ENCODE measurements around the gene FOXP1. TPM values are rescaled to one million over a fixed set of nuclear protein-coding genes. Genes with fewer than 3 reads are reported as not detected.

Gene FOXP1
- total RNA-seq, 2 experiments from 2014 or later: 108 to 153 TPM

DNA sequence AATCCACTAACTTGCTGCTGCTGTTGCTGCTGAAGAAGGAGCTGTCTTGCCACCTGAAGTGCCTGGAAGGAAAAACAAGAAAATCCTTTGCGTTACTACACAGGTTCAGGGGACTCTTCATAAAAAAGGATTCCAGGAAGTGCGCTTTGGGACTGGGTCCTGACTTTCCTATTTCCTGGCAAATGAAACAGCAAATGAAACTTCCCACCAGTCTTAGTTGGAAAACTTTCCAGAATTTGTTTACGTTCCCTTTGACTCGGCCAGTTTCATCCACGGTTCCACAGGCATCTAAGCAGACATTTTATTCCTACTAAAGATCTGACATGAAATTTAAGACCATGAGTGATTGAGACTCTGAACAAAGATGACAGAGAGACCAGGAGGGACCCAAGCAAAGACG lies 471.0 kb downstream of the FOXP1 start:
- H3K36me3 Mint-ChIP-seq (ENCODE audit: low read depth): peaks cover 71% of the 10 kb centered on the region
- CTCF ChIA-PET: no interaction called here
- POLR2A ChIA-PET: interaction anchor here (0.9 kb wide), 1 partner anchor 19 kb away, joined by 4 read pairs; no protein-coding TSS in a partner anchor
- no peak for ATAC-seq
- no peaks in the 10 kb centered on the region for H3K27me3 Mint-ChIP-seq
- peaks cover 92% of the 10 kb centered on the region for H3K4me1 Mint-ChIP-seq
- intact Hi-C loops (cut with DNase I, micrococcal nuclease): no loop called here
- peak overlapping the region; percentile 79 for H3K27ac Mint-ChIP-seq
- H3K4me3 Mint-ChIP-seq: no peak overlapping the region
- no peak for DNase-seq
- peaks cover 1% of the 10 kb centered on the region for H3K9me3 Mint-ChIP-seq (ENCODE audit: low read depth)

DNA sequence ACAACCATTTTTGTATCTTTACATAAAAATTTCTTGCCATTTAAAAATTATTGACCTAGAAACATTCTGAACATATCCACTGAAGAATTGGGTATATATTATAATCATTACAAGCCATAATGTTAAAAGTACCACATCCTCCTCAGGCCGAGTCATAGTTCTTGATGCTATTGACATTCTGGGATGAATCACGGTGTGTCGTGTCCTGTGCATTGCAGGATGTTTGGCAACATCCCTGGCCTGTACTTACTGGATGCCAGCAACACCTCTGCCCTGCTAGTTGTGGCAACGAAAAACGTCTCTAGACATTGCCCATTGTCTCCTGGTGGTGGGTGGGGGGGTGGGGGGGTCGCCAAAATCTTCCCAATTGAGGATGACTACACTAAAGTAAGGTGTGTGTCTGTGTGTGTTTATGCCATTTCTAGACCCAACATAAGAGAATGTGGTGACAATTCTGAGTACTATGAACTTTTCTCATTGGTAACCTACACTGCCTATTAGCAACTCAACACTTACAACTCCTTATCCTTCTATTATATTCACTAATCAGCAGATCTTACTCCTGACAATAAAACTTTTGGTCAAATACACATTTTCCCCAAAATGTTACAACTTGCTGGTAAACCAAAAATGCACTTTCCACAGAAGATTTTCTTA lies 471.6 kb downstream of the FOXP1 start:
- POLR2A ChIA-PET: interaction anchor here (0.9 kb wide), 1 partner anchor 20 kb away, joined by 4 read pairs; no protein-coding TSS in a partner anchor
- Mint-ChIP-seq H3K36me3 (ENCODE audit: low read depth) (peaks cover 68% of the 10 kb centered on the region), H3K27ac (peak overlapping the region; percentile 79), H3K27me3 (no peaks in the 10 kb centered on the region), H3K4me3 (no peak overlapping the region), H3K4me1 (peaks cover 91% of the 10 kb centered on the region), H3K9me3 (ENCODE audit: low read depth) (peaks cover 1% of the 10 kb centered on the region)
- DNase-seq: peak; percentile 67
- CTCF ChIA-PET: interaction anchor here (2.5 kb wide), 1 partner anchor 11 kb away, joined by 10 read pairs; no protein-coding TSS in a partner anchor
- intact Hi-C loops (cut with DNase I, micrococcal nuclease): no loop called here
- ATAC-seq: peak; percentile 85

DNA sequence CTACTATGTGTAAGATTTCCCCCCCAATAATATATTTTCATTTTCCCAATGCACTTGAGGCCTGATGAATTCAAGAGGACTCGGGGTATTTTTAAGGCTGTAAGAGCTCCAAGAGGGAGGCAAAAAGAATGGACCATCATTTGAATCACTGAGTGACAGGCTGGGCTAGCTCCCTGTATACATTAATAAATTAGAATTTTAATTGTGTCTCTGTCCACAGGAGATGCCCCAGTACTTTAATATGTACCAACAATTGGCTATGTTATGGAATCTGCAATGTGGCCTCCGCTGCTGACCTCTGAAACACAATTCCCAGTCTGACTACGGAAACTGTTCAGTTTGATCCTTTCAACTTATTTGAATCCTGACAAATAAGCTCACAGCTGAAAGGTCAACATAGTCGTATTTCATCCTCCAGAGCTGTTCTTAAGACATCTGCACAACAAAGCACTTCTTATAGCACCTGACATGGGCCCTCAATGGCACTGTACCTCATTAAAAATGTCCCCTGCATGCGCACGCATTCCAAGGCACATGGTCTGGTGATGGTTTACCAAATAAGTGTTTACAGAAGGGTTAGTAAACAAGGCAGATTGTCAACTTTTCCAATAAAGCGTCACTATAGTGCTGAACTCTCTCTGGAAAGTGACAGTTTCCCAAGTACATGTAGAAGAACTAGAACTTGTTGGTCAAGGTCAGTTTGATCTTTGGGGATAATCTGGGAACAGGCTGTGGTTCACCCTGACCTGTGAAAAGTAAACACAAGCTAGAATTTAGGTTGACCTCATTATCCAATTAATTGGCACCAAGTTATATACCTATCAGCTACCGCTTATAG lies 472.9 kb downstream of the FOXP1 start:
- ChIA-PET CTCF (interaction anchor here (0.5 to 2.5 kb wide), 3 partner anchors 9 to 1362 kb away, joined by 3 to 10 read pairs (median 3); no protein-coding TSS in a partner anchor), POLR2A (interaction anchor here (0.6 kb wide), 1 partner anchor 907 kb away, joined by 3 read pairs; no protein-coding TSS in a partner anchor)
- peaks cover 1% of the 10 kb centered on the region for H3K9me3 Mint-ChIP-seq (ENCODE audit: low read depth)
- no peaks in the 10 kb centered on the region for H3K27me3 Mint-ChIP-seq
- H3K27ac Mint-ChIP-seq: peak overlapping the region; percentile 71
- no peak for ATAC-seq
- H3K36me3 Mint-ChIP-seq (ENCODE audit: low read depth): peaks cover 70% of the 10 kb centered on the region
- no peak for DNase-seq
- H3K4me1 Mint-ChIP-seq: peaks cover 91% of the 10 kb centered on the region
- H3K4me3 Mint-ChIP-seq: no peak overlapping the region
- intact Hi-C loops (cut with DNase I, micrococcal nuclease): no loop called here

DNA sequence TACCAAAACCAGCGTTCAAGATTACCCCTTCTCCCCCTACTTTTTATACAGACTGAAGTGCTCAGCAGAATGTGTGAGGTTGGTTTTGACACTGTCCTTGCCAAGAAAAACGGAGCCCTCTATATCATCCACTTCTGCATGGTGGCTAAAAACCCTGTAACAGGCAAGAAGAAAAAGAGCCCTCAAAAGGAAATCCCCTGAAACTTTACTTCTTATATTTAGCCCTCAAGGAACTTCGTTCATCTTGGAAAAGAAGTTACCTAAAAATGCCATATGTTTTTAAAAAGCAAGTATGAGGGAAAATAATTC lies 473.6 kb downstream of the FOXP1 start:
- no peak for ATAC-seq
- Mint-ChIP-seq H3K27me3 (no peaks in the 10 kb centered on the region), H3K36me3 (ENCODE audit: low read depth) (peaks cover 75% of the 10 kb centered on the region), H3K9me3 (ENCODE audit: low read depth) (peaks cover 1% of the 10 kb centered on the region), H3K4me3 (peak overlapping the region; percentile 7), H3K27ac (peak overlapping the region; percentile 71), H3K4me1 (peaks cover 96% of the 10 kb centered on the region)
- intact Hi-C loops (cut with DNase I, micrococcal nuclease): loop anchor here in 1 of 2 experiments (2.0 kb wide), 1 partner anchor 13 kb away; no protein-coding TSS in a partner anchor
- no peak for DNase-seq
- POLR2A ChIA-PET: interaction anchor here (0.6 kb wide), 1 partner anchor 908 kb away, joined by 3 read pairs; no protein-coding TSS in a partner anchor
- CTCF ChIA-PET: interaction anchor here (1.6 to 2.5 kb wide), 2 partner anchors 8 to 13 kb away, joined by 3 to 10 read pairs; no protein-coding TSS in a partner anchor

DNA sequence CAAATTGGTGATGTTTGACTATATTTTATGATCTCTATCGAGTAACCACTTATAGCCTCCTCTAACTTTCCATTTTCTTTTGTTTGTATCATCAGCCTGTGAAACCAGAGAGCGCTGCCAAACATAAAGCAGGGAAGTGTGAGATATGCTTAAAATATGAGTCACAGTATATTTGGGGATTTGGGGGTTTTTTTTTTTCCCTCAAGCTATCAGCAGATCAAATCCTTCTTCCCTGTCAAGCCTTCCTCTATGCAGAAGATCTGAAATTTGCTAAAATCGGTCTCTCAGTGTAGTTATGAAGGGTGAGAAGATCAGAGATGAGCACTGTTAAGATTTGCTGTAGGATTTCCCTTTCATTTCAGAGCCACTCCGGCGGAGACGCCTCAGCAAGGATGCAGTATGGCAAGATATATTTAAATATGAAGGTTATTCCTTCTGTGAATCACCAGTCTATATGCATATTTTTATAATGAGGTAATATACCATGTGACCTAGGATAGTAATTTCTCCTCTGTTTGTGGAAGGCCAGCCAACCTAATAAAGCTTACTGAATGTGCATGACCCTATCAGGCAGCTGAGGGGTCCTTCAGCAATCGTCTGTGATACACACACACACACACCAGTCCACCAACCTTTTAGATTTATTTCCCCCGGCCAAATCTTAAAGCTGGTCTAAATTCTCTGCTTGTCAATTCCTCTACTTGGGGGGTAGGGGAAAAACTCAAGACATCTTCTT lies 474.1 kb downstream of the FOXP1 start:
- Mint-ChIP-seq H3K9me3 (ENCODE audit: low read depth) (peaks cover 1% of the 10 kb centered on the region), H3K4me3 (peak overlapping the region; percentile 7), H3K27ac (peak overlapping the region; percentile 71), H3K36me3 (ENCODE audit: low read depth) (peaks cover 76% of the 10 kb centered on the region), H3K4me1 (peaks cover 95% of the 10 kb centered on the region), H3K27me3 (no peaks in the 10 kb centered on the region)
- intact Hi-C loops (cut with DNase I, micrococcal nuclease): loop anchor here in 1 of 2 experiments (2.0 kb wide), 1 partner anchor 13 kb away; no protein-coding TSS in a partner anchor
- ChIA-PET CTCF (interaction anchor here (1.6 to 2.5 kb wide), 2 partner anchors 8 to 13 kb away, joined by 3 to 10 read pairs; no protein-coding TSS in a partner anchor), POLR2A (interaction anchor here (0.9 kb wide), 1 partner anchor 21 kb away, joined by 4 read pairs; no protein-coding TSS in a partner anchor)
- DNase-seq (peak; percentile 44), ATAC-seq (peak; percentile 49)

DNA sequence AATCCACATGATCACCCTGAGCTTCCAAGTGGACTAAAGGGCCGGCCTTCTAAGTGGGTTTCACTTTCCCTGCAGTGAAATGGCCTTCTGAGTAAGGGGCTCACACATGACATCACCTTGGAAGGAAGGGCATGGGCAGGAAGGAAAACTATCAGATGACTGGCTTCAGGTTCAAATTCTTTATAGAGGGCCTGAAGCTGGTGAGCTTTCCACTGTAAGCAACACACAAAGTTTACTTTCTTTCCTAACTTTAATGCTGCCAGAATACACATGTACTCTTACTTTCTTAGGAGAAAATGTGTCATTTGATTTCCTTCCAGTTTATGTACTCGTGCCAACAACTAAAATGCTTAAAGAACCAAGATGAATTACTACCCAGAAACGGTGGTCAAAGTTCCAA lies 475.6 kb downstream of the FOXP1 start:
- ChIA-PET CTCF (no interaction called here), POLR2A (interaction anchor here (0.6 kb wide), 1 partner anchor 26 kb away, joined by 3 read pairs; no protein-coding TSS in a partner anchor)
- DNase-seq (no peak), ATAC-seq (no peak)
- no peaks in the 10 kb centered on the region for H3K9me3 Mint-ChIP-seq (ENCODE audit: low read depth)
- peak overlapping the region; percentile 65 for H3K27ac Mint-ChIP-seq
- no peak overlapping the region for H3K4me3 Mint-ChIP-seq
- H3K4me1 Mint-ChIP-seq: peaks cover 98% of the 10 kb centered on the region
- no peaks in the 10 kb centered on the region for H3K27me3 Mint-ChIP-seq
- intact Hi-C loops (cut with DNase I, micrococcal nuclease): loop anchor here in 1 of 2 experiments (2.0 kb wide), 1 partner anchor 15 kb away; no protein-coding TSS in a partner anchor
- H3K36me3 Mint-ChIP-seq (ENCODE audit: low read depth): peaks cover 80% of the 10 kb centered on the region

DNA sequence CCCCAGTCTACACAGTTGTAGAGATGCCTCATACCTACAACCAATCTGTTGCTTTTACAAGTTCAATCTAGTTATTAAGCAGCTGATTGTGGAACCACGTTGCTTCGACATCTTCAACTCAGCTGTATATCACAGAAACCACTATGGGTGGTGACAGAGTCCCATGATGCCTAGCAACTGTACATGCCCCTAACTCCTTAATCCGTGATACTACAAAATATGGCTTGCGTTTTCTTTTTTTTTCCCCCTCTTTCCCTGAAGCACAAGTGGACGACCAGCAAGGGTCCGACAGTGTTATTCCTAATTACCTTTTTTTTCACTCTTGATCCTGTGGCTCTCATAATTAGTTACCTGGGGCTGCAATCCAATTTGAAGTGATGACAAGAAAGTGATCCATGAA lies 478.6 kb downstream of the FOXP1 start:
- no peak overlapping the region for H3K4me3 Mint-ChIP-seq
- ChIA-PET CTCF (interaction anchor here (0.6 kb wide), 1 partner anchor 9 kb away, joined by 3 read pairs; no protein-coding TSS in a partner anchor), POLR2A (no interaction called here)
- ATAC-seq: no peak
- peaks cover 97% of the 10 kb centered on the region for H3K4me1 Mint-ChIP-seq
- no peaks in the 10 kb centered on the region for H3K9me3 Mint-ChIP-seq (ENCODE audit: low read depth)
- H3K27ac Mint-ChIP-seq: peak overlapping the region; percentile 77
- no peaks in the 10 kb centered on the region for H3K27me3 Mint-ChIP-seq
- intact Hi-C loops (cut with DNase I, micrococcal nuclease): no loop called here
- peaks cover 70% of the 10 kb centered on the region for H3K36me3 Mint-ChIP-seq (ENCODE audit: low read depth)
- no peak for DNase-seq

DNA sequence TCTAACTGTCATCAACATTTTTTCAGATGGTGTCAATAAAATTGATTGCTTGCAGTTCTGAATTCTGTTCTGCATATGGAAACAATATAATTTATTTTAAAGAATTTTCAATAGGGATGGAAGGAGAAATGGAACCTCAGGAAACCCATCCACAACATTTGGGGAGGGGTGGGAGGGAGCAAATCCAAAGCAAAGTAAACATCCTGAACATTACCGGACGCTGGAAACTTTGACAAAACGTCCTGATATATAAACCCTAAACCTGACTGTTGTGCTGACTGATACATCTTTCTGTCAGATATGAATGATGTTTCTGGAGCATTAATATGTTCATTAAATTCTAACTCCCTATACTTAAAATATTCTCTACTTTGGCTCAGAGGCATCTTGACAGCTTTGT lies 479.0 kb downstream of the FOXP1 start:
- ATAC-seq: no peak
- H3K4me1 Mint-ChIP-seq: peaks cover 97% of the 10 kb centered on the region
- H3K9me3 Mint-ChIP-seq (ENCODE audit: low read depth): no peaks in the 10 kb centered on the region
- H3K4me3 Mint-ChIP-seq: no peak overlapping the region
- DNase-seq: no peak
- H3K36me3 Mint-ChIP-seq (ENCODE audit: low read depth): peaks cover 70% of the 10 kb centered on the region
- H3K27ac Mint-ChIP-seq: peak overlapping the region; percentile 77
- intact Hi-C loops (cut with DNase I, micrococcal nuclease): no loop called here
- ChIA-PET POLR2A (no interaction called here), CTCF (no interaction called here)
- H3K27me3 Mint-ChIP-seq: no peaks in the 10 kb centered on the region

DNA sequence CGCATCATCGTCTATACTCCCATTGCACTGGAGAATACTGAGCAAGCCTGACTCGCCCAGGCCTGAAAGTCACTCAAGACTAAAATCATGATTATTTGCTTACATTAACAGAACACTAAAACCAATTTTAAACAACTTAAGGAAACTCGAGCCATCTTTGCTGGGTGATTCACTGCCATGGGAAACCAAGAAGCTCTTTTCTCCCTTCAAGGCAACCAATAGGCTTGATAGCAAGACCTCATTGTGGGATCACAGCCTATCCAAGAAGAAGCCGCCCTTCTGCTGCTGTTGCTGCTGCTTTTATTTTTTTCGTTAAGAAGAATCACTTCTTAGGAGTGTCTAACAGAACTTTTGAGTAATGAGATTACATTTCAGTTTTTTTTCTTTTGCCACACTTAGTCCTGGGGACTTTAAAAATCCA lies 479.4 kb downstream of the FOXP1 start:
- peaks cover 69% of the 10 kb centered on the region for H3K36me3 Mint-ChIP-seq (ENCODE audit: low read depth)
- DNase-seq: peak; percentile 28
- peak; percentile 21 for ATAC-seq
- H3K27ac Mint-ChIP-seq: peak overlapping the region; percentile 76
- H3K9me3 Mint-ChIP-seq (ENCODE audit: low read depth): no peaks in the 10 kb centered on the region
- CTCF ChIA-PET: no interaction called here
- H3K4me3 Mint-ChIP-seq: no peak overlapping the region
- no peaks in the 10 kb centered on the region for H3K27me3 Mint-ChIP-seq
- intact Hi-C loops (cut with DNase I, micrococcal nuclease): no loop called here
- POLR2A ChIA-PET: interaction anchor here (0.6 kb wide), 1 partner anchor 24 kb away, joined by 3 read pairs; no protein-coding TSS in a partner anchor
- H3K4me1 Mint-ChIP-seq: peaks cover 97% of the 10 kb centered on the region

DNA sequence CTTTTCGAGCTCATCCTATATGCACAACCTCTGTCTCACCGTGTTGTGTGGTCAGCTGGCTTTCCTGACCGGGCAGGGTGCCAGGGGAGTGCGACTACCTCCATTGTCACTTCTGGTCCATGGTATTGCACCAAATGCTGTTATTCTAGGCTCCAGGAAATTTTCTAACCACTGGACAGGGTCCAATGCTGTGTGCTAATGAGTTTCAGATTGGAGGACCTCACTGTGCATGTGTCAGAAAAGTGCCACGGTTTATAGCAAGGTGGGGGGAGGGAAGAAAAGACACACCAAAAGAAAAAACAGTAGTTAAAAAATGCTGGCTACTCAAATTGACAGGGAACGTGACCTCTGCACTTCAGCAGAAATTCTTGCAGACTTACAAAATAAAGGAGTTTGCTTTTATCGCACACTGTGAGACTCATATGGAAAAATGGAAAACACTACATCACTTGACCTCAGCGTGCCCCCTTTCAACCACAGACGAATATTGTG lies 480.1 kb downstream of the FOXP1 start:
- Mint-ChIP-seq H3K4me3 (no peak overlapping the region), H3K4me1 (peaks cover 96% of the 10 kb centered on the region), H3K27me3 (no peaks in the 10 kb centered on the region), H3K9me3 (ENCODE audit: low read depth) (no peaks in the 10 kb centered on the region), H3K36me3 (ENCODE audit: low read depth) (peaks cover 66% of the 10 kb centered on the region), H3K27ac (peak overlapping the region; percentile 76)
- no peak for DNase-seq
- intact Hi-C loops (cut with DNase I, micrococcal nuclease): loop anchor here in 1 of 2 experiments (2.0 kb wide), 1 partner anchor 17 kb away; no protein-coding TSS in a partner anchor
- ChIA-PET POLR2A (interaction anchor here (0.6 kb wide), 1 partner anchor 23 kb away, joined by 3 read pairs; no protein-coding TSS in a partner anchor), CTCF (interaction anchor here (2.7 kb wide), 1 partner anchor 11 kb away, joined by 15 read pairs; no protein-coding TSS in a partner anchor)
- no peak for ATAC-seq

All from activated CD4-positive, alpha-beta T cell treated with anti-CD3 and anti-CD28 coated beads for 36 hours (primary cell).